Eye (tissue), 1 donor: ENCODE results near the gene SLC39A8.
A peak's percentile ranks its signal among the peaks of the same experiment; 100 is the strongest.
"Not testable (repeated sequence)": the region's sequence is repeated elsewhere in the genome, so short reads cannot be mapped to it uniquely, and the experiment has no call there.

Experiments
- DNase-seq: peaks from one replicate; pipeline ENCODE4 v3.0.0-alpha.2; 2015

Gene SLC39A8

DNA sequence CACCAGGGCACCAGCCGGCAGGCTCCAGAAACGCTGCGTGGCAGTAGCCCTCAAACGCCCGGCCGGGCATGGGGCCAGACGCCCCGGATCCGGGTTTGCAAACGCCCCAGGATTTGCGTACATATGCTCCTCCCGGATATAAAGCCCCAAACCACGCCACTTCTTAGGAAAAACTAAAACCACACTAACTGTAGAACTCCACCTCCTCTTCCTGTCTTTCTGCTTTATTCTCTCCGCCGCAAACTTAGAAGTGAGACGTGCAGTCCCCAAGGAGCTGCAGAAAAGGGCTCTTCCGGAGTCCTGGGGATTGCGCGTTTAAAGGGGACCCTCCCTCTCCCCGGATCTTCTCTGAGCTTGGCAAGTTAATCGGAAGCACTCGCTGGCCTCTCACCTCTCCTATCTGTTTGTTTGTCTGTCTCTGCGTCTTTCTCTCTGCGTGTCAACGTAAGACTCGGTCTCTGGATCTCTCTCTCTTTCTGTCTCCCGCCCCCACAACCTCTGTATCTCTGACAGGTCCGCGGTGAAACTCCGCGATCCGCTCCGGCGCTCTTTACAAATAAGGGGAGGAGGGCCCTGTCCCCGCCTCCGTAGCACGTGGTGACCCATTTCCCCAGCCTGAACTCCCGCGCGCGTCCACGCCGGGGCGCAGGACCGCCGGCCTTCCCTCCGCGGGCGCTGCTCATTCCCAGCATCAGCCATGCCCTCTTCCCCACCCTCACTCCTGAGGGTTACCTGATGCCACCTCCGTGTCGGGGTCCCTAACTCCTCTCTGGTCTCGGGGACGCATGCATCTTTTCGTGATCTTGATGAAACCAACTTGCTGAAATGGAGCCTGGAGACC is at the start of gene SLC39A8:
Gene SLC39A8 (minus strand): TSS at position 529 of the 841 bp plus-strand sequence. CDS start 820 bp downstream, outside the sequence.
- DNase-seq, result peak; percentile 95

DNA sequence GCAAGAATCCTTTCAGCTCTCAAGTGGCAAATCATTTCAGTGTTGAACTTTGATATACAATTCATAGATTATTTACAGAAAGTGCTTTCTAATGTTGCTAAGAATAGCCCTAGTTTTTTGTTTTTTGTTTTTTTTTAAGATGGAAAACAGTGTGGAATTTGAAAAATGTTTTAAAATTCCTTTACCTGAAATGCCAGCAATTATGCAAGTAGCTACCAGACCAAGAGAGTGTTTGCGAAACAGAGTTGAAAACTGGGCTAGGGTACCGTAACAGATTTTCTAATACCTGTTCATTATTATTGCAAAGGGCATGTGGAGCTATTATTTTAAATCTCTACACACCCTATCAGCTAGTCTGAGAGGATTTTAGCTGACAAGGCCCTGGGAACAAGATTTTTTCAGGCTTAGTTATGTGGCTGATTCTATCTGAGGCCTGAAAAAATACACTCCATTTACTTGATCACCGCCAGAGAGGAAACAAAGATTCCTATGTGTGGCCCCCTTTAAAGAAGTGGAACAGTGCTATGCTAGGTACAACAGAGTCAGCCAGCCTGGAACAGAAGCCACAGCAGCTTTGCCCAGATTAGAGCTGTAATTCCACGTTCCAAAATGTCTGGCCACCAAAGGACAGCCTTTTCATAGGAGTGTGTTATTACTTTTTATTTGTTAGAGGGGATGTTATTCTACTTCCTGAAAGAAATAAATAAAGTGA is 46.9 kb upstream of the SLC39A8 start:
- no peak for DNase-seq

DNA sequence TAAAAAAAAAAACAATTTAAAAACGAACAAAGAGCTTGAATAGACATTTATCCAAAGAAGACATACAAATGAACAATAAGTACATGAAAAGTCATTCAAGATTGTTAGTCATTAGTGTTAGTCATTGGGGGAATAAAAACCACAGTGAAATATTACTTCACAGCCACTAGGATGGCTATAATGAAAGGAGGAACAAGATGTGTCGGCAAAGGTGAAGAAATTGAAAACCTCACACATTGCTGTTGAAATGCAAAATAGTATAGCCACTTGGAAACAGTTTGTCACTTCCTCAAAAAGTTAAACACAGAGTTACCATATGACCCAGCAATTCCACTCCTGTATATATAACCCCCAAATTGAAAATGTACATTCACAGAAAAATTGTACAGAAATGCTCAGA is 45.2 kb upstream of the SLC39A8 start:
- DNase-seq, result no peak

DNA sequence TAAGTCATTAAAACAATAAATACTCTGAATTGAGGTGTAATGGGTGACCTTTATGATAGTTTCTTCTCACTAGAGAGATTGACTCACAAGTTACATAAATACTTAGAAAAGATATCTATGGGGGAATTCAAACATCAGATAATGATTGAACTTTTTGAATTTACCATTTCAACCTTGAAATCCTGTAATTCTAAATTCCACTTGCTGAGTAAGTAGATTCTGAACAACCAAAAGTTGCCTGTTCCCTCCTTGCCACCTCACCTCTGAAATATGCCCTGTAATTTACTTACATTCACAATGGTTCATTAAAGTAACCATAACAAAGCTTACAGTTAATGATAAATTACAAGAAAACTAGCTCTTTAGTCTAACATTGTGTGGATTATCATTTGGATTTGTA is 43.3 kb upstream of the SLC39A8 start:
- no peak for DNase-seq

DNA sequence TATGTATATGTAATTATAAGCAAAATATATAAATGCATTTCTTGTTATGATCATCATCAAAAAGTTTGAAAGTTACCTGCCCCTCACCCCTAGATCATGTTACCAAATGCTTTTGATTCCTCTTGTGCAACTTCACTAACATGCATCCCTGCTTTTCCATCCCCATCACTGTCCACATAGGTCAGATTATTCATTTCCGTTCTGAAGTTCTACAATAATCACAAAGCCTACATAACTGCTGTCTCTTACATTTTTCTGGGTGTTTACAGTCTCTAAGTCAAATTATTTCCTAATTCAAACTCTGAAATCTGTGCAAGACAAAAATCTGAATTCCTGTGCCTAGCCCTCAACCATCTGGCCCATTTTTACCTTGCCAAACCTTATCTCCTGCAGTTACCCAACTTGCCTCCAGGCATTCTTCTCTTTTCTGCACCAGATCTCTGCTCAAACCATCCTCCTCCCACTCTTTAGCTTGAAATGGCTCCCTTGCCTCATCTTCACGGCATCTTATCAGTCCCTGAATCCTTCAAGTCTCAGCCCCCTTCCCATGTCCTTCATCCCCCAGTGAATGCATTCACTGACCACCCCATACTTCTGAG is 42.4 kb upstream of the SLC39A8 start:
- DNase-seq, result no peak

DNA sequence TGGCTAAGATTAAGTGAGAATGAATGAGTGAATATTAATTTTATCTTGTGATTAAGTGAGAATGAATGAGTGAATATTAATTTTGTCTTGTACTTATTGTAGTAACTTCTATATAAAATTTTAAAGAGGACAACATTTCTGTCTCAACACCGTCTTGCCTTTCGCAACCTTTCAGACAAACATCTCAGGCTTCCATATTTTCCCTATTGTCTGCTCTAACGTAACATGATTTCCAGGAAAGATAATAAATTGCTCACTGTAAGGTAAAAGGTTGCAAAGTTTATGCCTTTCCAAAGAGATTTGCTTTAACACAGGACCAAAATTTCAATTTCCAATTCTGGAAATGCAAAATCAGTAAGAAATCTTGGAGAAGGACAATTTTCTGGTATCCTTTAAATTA is 41.7 kb upstream of the SLC39A8 start:
- DNase-seq, result no peak

DNA sequence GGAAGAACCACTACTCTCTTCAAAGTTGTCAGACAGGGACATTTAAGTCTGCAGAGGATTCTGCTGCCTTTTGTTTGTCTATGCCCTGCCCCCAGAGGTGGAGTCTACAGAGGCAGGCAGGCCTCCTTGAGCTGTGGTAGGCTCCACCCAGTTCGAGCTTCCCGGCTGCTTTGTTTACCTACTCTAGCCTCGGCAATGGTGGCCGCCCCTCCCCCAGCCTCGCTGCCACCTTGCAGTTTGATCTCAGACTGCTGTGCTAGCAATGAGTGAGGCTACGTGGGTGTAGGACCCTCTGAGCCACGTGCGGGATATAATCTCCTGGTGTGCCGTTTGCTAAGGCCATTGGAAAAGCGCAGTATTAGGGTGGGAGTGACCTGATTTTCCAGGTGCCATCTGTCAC is 35.0 kb upstream of the SLC39A8 start:
- DNase-seq, result not testable (repeated sequence)

DNA sequence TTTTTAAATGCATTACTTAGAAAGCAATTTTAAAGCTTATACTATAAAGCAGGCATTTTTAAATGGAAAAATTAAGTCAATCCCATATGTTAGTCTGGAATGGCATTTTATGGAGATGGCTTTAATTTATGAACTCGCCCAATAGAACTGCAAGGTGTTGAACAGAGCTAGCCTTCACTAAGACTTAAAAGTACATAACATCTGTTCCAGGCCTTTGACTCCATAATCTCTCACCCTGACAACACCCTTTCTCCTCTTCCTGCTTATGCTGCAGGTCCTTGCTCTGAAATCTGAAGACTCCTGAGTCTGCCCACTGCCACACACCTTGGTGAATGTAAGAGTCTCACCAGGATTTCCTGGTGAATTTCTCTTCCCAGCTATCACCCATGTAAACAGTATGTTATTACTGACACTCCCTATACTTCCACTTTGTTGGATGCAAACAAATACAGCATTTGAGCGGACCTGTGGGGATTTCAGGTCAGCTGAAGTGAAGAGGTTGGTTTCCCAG is 17.7 kb upstream of the SLC39A8 start:
- no peak for DNase-seq

DNA sequence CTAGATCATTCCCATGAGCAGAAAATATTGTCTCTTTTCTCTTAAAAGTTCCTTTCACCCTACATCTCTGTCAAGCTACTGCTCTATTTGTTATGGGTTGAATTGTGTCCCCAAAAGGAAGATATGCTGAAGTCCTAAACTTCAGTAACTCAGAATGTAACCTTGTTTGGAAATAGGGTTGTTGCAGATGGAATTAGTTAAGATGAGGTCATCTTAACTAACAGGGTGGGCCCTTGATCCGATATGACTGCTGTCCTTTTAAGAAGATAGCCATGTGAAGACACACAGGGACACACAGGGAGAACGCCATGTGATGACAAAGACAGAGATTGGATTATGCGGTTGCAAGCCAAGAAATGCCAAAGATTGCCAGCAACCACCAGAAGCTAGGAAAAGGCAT is 12.8 kb upstream of the SLC39A8 start:
- DNase-seq, result no peak

DNA sequence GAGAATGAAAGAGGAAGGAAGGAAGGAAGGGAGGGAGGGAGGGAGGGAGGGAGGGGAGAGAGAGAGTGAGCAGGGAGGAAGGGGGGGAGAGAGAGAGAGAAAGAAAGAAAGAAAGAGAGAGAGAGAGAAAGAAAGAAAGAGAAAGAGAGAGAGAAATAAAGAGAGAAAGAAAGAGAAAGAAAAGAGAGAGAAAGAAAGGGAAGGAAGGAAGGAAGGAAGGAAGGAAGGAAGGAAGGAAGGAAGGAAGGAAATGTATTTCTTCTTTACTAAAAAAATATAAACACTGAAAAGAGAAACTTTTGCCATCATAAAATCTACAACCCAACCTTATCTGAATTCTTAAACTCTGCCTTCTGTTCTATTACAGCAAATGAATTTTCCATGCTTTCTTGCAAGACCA is 12.4 kb upstream of the SLC39A8 start:
- not testable (repeated sequence) for DNase-seq

DNA sequence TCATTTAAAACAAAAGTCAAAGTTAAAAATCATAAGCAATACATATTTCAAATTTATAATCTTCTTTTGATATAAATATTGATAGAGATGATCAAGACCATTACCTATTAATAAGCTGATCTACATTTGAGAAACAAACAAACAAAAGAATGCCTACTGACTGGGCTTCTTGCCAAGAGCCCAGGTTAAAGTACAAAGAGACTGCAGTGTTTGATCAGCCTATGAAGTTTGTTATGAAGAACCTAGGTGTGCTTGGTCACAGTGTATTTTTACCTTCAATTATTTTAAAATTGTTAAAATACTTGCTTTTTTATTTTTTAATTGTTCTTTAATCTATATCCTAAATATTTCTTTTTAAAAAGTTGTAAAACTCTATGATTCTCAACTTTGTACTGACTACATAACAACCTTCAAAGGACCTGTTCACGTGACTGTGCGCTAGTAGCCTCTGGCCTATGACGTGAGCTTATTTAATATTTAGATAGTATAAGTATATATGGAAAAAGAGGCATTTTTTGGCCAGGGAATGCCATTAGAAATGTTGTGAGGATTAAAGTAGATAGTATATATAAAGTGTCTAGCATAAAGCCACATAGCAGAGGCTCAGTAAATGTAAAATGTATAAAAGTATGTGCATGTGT is 11.4 kb upstream of the SLC39A8 start:
- no peak for DNase-seq

DNA sequence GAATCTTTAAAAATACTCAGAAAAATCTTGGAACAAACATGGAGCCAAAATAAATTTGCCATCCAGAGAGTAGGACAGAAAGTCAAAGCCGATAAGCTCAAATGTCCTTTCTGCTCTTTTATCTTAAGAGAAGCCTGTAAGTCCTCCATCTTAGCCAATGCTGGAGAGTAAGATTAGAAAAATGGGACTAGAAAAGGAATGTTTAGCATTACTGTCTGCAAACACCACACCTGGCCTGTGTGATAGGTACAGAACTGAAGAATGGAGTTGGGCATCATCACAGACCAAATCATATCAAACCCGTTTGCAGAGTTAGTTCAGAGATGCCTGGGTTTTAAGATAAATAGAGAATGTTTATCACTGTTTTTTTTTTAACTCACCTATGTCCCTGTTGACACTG is 10.5 kb upstream of the SLC39A8 start:
- DNase-seq, result no peak

DNA sequence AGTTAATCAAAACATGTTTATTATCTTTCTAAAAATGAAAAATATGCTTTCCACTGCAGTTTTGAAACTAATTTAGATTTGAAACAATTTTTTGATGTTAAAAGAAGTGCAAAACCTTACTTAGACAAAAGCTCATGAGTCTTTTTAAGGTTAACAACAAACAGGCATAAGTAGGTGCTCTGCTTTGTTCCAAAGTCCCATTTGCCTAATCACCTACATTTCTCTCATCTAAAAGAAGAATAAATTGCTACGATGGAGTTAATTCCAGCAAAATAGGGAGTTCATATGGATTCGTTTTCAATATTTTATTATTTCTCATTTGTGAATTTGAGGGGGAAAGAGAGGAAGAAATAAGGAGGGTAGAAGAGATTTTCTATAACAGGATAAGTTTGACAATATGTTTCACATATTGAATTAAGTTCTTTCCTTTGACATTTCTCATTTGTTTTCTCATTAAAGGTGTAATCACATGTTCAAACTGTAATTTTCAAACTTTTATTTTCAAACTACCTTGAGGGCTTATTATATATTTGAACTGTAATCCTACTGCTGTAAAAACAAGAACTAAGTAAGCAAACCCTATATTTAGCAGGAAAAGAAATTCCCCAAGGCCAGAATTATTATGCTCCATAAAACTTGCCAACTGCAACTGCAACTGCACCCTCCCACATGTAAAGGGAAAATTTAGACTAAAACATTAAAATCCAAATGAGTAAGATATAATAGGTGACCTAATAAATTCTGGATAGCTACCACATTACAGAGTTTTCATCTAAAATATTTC is 9.6 kb upstream of the SLC39A8 start:
- no peak for DNase-seq

DNA sequence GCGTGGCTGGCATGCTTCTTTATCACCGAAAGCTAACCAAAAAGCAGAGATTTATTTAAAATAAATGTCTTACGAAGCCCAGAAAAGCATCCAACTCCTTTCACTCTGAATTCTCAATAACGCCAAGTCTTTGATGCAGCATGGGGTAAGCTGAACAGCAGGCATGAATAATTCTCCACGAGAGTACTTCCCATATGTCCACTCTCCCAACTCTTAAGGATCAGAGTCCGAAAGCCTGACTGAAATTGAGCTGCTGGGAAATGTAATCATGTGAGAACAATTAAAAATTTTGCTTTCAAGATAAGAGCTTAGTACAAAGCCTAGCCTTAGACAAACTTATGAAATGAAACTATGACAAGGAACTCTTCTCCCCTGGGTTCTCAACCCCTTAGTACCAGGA is 7.5 kb upstream of the SLC39A8 start:
- no peak for DNase-seq

DNA sequence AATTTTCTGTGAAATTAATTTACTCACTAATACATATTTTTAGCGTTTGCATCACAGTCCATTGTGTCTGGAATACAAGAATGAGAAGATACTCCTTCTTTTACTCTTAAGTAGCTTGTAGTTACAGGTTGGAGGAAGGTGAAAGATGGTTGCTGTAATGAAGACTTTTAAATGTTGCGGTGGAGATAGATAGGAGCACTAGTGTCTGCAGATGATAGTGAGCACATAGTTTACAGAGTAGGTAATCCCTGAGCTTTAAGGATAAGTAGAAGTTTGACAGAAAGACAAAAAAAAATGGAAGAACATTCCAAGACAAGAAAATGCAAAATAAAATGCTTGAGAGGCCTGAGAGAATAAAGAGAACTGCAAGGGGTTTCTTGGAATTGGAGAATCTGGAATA is 5.4 kb upstream of the SLC39A8 start:
- no peak for DNase-seq

DNA sequence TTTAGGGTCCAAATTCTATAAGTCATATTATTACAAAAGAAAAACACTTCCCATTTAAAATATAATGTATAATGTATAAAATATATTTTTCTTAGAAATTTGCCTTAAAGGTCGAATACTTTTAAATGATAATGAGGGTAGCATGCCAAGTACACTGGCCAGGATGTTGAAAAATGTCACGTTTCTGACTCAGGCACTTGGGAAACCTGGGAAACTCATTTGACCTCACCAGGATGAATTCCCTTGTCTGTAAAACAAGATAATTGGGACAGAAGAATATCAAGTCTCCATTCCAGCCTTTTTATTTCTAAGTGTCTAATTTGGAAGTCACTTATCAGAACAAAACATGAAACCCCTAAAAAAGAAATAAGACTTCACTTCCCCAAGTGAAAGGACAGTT is 3.4 kb upstream of the SLC39A8 start:
- no peak for DNase-seq

DNA sequence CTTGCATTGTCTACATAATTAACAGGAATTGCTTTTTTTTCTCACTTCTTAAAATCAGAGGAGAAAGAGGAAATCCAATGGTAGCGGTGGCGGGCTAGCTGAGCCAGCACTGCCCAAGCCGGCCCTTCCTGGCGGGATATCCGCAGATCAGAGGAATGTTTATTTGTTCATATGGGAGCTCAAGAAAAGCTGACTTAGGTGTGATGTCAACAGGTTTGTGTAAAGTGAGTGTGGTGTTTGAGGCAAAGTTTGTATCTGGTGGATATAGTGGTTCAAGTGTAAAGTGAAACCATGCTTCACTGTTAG is 466 bp upstream of the SLC39A8 start:
- DNase-seq, result no peak

DNA sequence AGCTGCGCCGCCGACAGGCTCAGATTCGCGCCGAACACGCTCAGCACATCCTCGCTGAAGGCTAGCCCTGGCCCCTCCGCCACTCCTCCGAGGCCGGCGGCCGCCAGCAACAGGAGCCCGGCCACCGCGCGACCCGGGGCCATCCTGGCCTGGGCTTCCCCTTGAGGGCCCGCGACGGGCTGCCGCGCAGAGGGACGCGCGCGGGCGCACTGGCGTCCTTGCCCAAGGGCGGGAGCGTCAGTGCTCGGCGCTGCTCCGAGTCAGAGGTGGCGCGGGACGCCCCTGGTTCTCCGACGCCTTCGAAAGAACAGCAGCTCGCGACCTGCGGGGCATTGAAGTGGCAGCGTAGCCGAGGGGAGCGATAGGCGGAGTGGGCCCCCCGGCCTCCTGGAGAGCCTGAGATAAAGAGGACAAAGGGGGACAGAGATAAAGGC is 745 bp downstream of the SLC39A8 start:
- DNase-seq, result peak; percentile 87

DNA sequence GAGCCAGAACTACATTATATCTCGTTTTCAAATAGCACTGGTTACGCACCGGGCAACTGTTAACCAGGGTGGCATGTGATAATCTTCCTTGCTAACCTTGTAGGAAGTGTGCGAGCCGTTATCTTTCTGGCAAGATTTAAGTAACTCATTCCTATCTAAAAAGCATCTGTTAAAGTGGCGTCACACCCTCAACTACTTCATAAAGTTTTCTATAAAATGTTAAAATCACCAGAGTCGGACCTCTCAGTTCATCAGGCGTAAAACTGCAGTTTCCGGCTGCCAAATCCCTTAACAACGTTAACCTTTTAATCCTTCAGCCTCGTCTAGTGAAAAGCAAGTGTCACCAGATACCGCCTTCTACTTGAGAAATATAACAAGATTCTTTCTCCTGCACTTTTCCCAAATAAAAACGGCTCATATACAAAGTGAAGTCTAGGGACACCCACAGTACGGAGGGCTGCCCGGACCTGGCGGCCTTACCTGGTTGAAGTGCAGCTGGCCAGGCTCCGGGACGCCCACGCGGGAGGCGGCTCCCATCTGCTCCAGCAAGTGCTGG is 1.2 kb downstream of the SLC39A8 start:
- no peak for DNase-seq

DNA sequence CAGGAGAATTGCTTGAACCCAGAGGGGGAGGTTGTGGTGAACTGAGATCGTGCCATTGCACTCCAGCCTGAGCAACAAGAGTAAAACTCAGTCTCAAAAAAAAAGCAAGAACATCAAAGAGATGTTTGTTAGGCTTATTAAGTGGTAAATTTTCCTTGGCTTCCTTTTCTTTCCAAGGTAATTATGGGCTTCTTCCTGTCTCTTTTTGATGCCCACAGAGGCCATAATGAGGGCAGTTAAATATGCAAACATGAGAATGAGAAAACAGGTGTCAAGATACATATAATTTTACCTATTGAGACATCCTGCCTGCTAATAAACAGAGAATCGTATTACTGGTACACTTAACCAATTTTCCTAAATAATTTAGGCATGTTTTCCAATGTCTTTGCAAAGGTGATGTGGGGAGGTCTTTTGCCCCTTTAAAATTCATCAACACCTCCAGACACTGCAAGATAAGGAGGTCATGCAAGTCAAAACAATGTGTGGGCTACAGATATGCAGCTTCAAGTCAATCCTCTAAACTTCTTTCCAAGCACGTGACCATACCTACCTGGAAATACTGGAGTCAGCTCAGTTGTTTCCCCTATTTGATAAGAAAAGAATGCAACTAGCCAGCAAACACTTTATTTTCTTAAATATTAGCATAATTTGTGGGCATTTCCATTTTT is 2.7 kb downstream of the SLC39A8 start:
- no peak for DNase-seq

DNA sequence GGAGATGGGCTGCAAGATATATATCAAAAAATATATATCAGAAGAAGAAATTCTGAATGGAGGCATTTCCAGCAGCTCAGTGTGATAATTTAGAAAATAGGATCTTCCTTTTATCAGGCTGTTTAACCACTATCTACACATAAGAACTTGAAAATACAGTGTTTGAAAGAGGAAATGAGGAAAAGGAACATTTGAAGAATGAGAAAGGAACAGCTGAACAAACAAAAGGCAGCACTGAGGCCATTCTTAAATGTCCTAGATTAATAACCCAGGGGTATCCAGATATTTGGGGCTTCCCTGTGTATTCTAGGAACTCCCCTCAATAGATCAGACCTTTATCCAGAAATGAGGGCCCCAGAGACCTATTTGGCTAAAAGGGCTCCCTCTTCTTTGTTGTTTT is 4.1 kb downstream of the SLC39A8 start:
- DNase-seq, result no peak

DNA sequence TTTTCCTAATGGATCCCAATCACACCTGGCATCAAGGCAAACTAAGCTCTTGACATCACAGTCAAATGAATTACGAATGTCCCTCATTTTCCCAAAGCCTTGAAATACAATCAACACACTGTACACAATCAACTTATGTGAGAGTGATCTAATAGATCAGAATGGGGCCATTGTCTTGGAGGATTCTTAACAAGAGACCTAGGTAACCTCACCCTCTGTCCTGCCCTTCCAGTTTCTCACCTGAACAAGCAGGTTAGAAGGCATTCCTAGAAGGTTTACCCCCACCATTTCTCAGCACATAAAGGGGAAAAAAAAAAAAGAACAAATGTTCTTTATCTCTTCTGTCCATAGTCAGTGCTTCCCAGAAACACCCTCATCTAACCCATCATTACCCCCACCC is 6.3 kb downstream of the SLC39A8 start:
- no peak for DNase-seq
